Measurements from ENCODE around the gene NEK4. TPM values are rescaled to one million over a fixed set of nuclear protein-coding genes. Genes with fewer than 3 reads are reported as not detected.

The NEK4 gene
- total and polyA plus RNA-seq, 10 of the 15 experiments (the other 5 are each of a cell fraction or from before 2014, with no cell fraction given) = 7.0 to 29.1 (median 16.4) TPM

- TF ChIP-seq LARP7 (IDR thresholded peaks at IDR 0.05) (0 out of 2 replicates have a peak, but pooled peaks have one; percentile 52), ZNF217 (IDR thresholded peaks at IDR 0.05) (no peak), POU2F2 (IDR thresholded peaks at IDR 0.05; ENCODE audit: borderline replicate concordance, low read depth, low read length) (peak; percentile 82; the same call in 2 of the 3 replicates), ZNF274 (IDR thresholded peaks at IDR 0.05; ENCODE audit: insufficient read depth, insufficient read length) (no peak), ZNF687 (IDR thresholded peaks at IDR 0.05) (peak; percentile 70), SREBF2 (IDR thresholded peaks at IDR 0.05; ENCODE audit: low read length) (no peak), TCF3 (IDR thresholded peaks at IDR 0.05; ENCODE audit: borderline replicate concordance, insufficient read depth, low read depth, low read length) (no peak), ZBTB40 (IDR thresholded peaks at IDR 0.05; ENCODE audit: borderline replicate concordance) (peak; percentile 71; the same call in 1 of the 2 replicates), SP1 (IDR thresholded peaks at IDR 0.05; ENCODE audit: low read depth, low read length) (no peak), MXI1 (IDR thresholded peaks at IDR 0.05; ENCODE audit: low read depth, low read length) (no peak), TAF1 (IDR thresholded peaks at IDR 0.05; ENCODE audit: borderline replicate concordance, low read depth, low read length) (peak; percentile 95), MTA2 (IDR thresholded peaks at IDR 0.05; ENCODE audit: low read depth) (peak; percentile 22; the same call in 1 of the 2 replicates), ZBED1 (IDR thresholded peaks at IDR 0.05; ENCODE audit: borderline replicate concordance) (peak; percentile 70; the same call in 1 of the 2 replicates), IKZF1 (conservative IDR thresholded peaks at IDR 0.05) (peak; percentile 88), CBX3 (IDR thresholded peaks at IDR 0.05; ENCODE audit: borderline replicate concordance, low read depth) (no peak), RELB (IDR thresholded peaks at IDR 0.05; ENCODE audit: low read depth) (peak; percentile 86), BCL3 (IDR thresholded peaks at IDR 0.05; ENCODE audit: borderline replicate concordance, insufficient read depth, low read depth, low read length, poor library complexity, severe bottlenecking) (no peak)
Measured at GRCh38 chr3:52770496-52771333, at the start of gene NEK4 (continued).

All from GM12878 (cell line).